NK-92 (cell line): ENCODE data around the gene PEX14.

Experiments used
- DNase-seq: peaks from one replicate; lab custom pipeline; 2025; ENCODE audit not compliant: unreplicated experiment; lab: John Stamatoyannopoulos, UW

Gene PEX14

GRCh38 chr1:10662824-10663677, 188.3 kb downstream of the PEX14 start:
- DNase-seq, result no peak

- no peak for DNase-seq
Observed at GRCh38 chr1:10663678-10664035, 188.9 kb downstream of the PEX14 start.

GRCh38 chr1:10664251-10664650, 189.5 kb downstream of the PEX14 start:
- DNase-seq, result no peak

- DNase-seq, result no peak
Observed at GRCh38 chr1:10665226-10665625, 190.5 kb downstream of the PEX14 start.

- DNase-seq, result no peak
Observed at GRCh38 chr1:10665930-10666850, 191.4 kb downstream of the PEX14 start.

GRCh38 chr1:10667861-10668761, 193.4 kb downstream of the PEX14 start:
- no peak for DNase-seq

- no peak for DNase-seq
Observed at GRCh38 chr1:10669570-10669969, 194.8 kb downstream of the PEX14 start.

GRCh38 chr1:10670190-10670589, 195.4 kb downstream of the PEX14 start:
- no peak for DNase-seq

GRCh38 chr1:10671090-10671489, 196.3 kb downstream of the PEX14 start:
- DNase-seq, result no peak

GRCh38 chr1:10671622-10672342, 197.0 kb downstream of the PEX14 start:
- no peak for DNase-seq

GRCh38 chr1:10672343-10673050, 197.7 kb downstream of the PEX14 start:
- no peak for DNase-seq

GRCh38 chr1:10673109-10673711, 198.5 kb downstream of the PEX14 start:
- DNase-seq, result no peak

- no peak for DNase-seq
Observed at GRCh38 chr1:10674222-10674621, 199.5 kb downstream of the PEX14 start.

- no peak for DNase-seq
Observed at GRCh38 chr1:10674700-10675609, 200.2 kb downstream of the PEX14 start.

- no peak for DNase-seq
Observed at GRCh38 chr1:10675813-10676212, 201.1 kb downstream of the PEX14 start.

- no peak for DNase-seq
Observed at GRCh38 chr1:10676963-10677362, 202.2 kb downstream of the PEX14 start.

GRCh38 chr1:10677491-10678391, 203.0 kb downstream of the PEX14 start:
- no peak for DNase-seq
